Thoracic aorta (tissue), 2 donors: ENCODE data around the gene DNA2. TPM values are rescaled to one million over a fixed set of nuclear protein-coding genes. Genes with fewer than 3 reads are reported as not detected.

Source experiments
- ATAC-seq: fragments of 150-250 bp; one replicate; pipeline ENCODE4 v1.8.0; 2017; ENCODE audit warnings: low read depth; ENCODE audit not compliant: insufficient number of reproducible peaks, low FRiP score
- DNase-seq: peaks from one replicate; pipeline ENCODE4 v3.0.0-alpha.2; 2020; ENCODE audit warnings: low spot score
- H3K27ac ChIP-seq, 2 donors: fragments of 200-600 bp; sonication (generic); 1 replicate in 1 of 2; 2 replicates in 1 of 2; pipeline ENCODE4 v1.5.1; 2016; ENCODE audit warnings: mild to moderate bottlenecking in 2 of 2, moderate library complexity in 2 of 2
- H3K27me3 ChIP-seq: fragments of 200-600 bp; sonication (generic); replicated peaks from 2 replicates; pipeline ENCODE4 v1.6.0; 2016; ENCODE audit warnings: mild to moderate bottlenecking; ENCODE audit not compliant: insufficient read depth
- H3K36me3 ChIP-seq: fragments of 200-600 bp; sonication (generic); one replicate; pipeline ENCODE4 v1.5.1; 2016
- H3K4me1 ChIP-seq, 2 donors: fragments of 200-600 bp; sonication (generic); 1 replicate in 1 of 2; 2 replicates in 1 of 2; pipeline versions ENCODE4 v1.5.1 to v1.6.0; 2016; ENCODE audit warnings: low read depth in 2 of 2, mild to moderate bottlenecking in 1 of 2; ENCODE audit not compliant: control insufficient read depth in 1 of 2
- H3K4me3 ChIP-seq: fragments of 200-600 bp; sonication (generic); 2 replicates; pipeline ENCODE4 v1.5.1; 2016; ENCODE audit warnings: mild to moderate bottlenecking
- H3K9me3 ChIP-seq: fragments of 200-600 bp; sonication (generic); 2 replicates; pipeline ENCODE4 v1.5.1; 2016
- CTCF ChIP-seq: fragments of 200-600 bp; sonication (generic); IDR thresholded peaks from one replicate; pipeline ENCODE4 v1.5.1; 2019; ENCODE audit warnings: antibody characterized with exemption
- total RNA-seq, 2 donors: library from RNA; depleted of rRNA; stranded (reverse); fragments of >200 nt; gene quantifications; one replicate each; pipeline versions ENCODE4 v1.1.0 to v1.2.3, GENCODE V29; 2016

The DNA2 gene
- total RNA-seq, 2 donors from 2014 or later, result 1.6 to 5.1 TPM

GRCh38 chr10:68406815-68407548 is 64.8 kb downstream of the DNA2 start, which contains the start of gene RUFY2:
Gene RUFY2, minus strand, starts transcription at chr10:68407277. Its CDS starts 88 bp downstream, at chr10:68407189.
- ATAC-seq, result peak; percentile 67
- peak; percentile 29 for DNase-seq

GRCh38 chr10:68406111-68406814 is 65.5 kb downstream of the DNA2 start:
- TF ChIP-seq CTCF, result no peak
- no peaks in the 10 kb centered on the region for H3K9me3 ChIP-seq
- H3K27ac ChIP-seq, result peak overlapping the region; percentile 80 to 88
- H3K27me3 ChIP-seq, result no peaks in the 10 kb centered on the region
- H3K4me3 ChIP-seq, result peak overlapping the region; percentile 98
- peaks cover 6 to 23% of the 10 kb centered on the region in 2 donors for H3K4me1 ChIP-seq
- ATAC-seq, result no peak
- no peak for DNase-seq
- H3K36me3 ChIP-seq, result no peaks in the 10 kb centered on the region

More at GRCh38 chr10:68406815-68407548, 64.8 kb downstream of the DNA2 start, which contains the start of gene RUFY2:
- Histone ChIP-seq H3K9me3 (no peaks in the 10 kb centered on the region), H3K27ac (peak within 1 kb of the TSS; percentile 83 to 88), H3K36me3 (no peaks in the 10 kb centered on the region), H3K4me1 (peaks cover 6 to 23% of the 10 kb centered on the region in 2 donors), H3K4me3 (peak within 1 kb of the TSS; percentile 98), H3K27me3 (no peaks in the 10 kb centered on the region)
- peak; percentile 54 for TF ChIP-seq CTCF

- no peaks in the 10 kb centered on the region for H3K9me3 ChIP-seq
- ATAC-seq (no peak), DNase-seq (no peak)
- H3K27ac ChIP-seq, result no peak overlapping the region
- TF ChIP-seq CTCF, result no peak
- H3K27me3 ChIP-seq, result no peaks in the 10 kb centered on the region
- peaks cover 6 to 23% of the 10 kb centered on the region in 2 donors for H3K4me1 ChIP-seq
- H3K36me3 ChIP-seq, result peaks cover 7% of the 10 kb centered on the region
- no peak overlapping the region for H3K4me3 ChIP-seq
Observed at GRCh38 chr10:68403701-68404100, 68.1 kb downstream of the DNA2 start.

- DNase-seq (no peak), ATAC-seq (no peak)
- H3K9me3 ChIP-seq, result no peaks in the 10 kb centered on the region
- TF ChIP-seq CTCF, result no peak
- H3K27me3 ChIP-seq, result no peaks in the 10 kb centered on the region
- peaks cover 6 to 23% of the 10 kb centered on the region in 2 donors for H3K4me1 ChIP-seq
- H3K4me3 ChIP-seq, result no peak overlapping the region
- H3K27ac ChIP-seq, result no peak overlapping the region
- H3K36me3 ChIP-seq, result peaks cover 7% of the 10 kb centered on the region
Observed at GRCh38 chr10:68402276-68402675, 69.5 kb downstream of the DNA2 start.

- no peak overlapping the region for H3K27ac ChIP-seq
- peaks cover 27% of the 10 kb centered on the region for H3K36me3 ChIP-seq
- DNase-seq (no peak), ATAC-seq (no peak)
- H3K27me3 ChIP-seq, result no peaks in the 10 kb centered on the region
- H3K9me3 ChIP-seq, result no peaks in the 10 kb centered on the region
- H3K4me3 ChIP-seq, result no peak overlapping the region
- TF ChIP-seq CTCF, result no peak
- H3K4me1 ChIP-seq, result no peaks in the 10 kb centered on the region
Observed at GRCh38 chr10:68397005-68397404, 74.8 kb downstream of the DNA2 start.
